K562 (cell line): ENCODE results near the gene DENND10. TPM values are rescaled to one million over a fixed set of nuclear protein-coding genes. Genes with fewer than 3 reads are reported as not detected.

Experiments used
- BRD9 ChIP-seq: fragments of 450-650 bp; IDR thresholded peaks from 2 replicates; pipeline ENCODE4 v1.6.1; 2018; ENCODE audit warnings: low read depth; ENCODE audit not compliant: partially characterized antibody
- CTBP1 ChIP-seq: fragments of 450-650 bp; IDR thresholded peaks from 2 replicates; pipeline ENCODE4 v1.6.1; 2016; ENCODE audit warnings: borderline replicate concordance
- HCFC1 ChIP-seq: IDR thresholded peaks from 2 replicates; pipeline ENCODE4 v1.6.1; 2012; ENCODE audit warnings: low read depth, low read length, improper control_type of control experiment
- HDGF ChIP-seq: fragments of 450-650 bp; IDR thresholded peaks from 2 replicates; pipeline ENCODE4 v1.6.1; 2016
- HEY1 ChIP-seq: fragments of 250-450 bp; sonication (Bioruptor Pico); IDR thresholded peaks from 2 replicates; pipeline ENCODE4 v1.5.0; 2020; ENCODE audit warnings: mild to moderate bottlenecking, moderate library complexity, borderline replicate concordance
- HOXB6 ChIP-seq: fragments of 250-450 bp; sonication (Bioruptor Pico); IDR thresholded peaks from 2 replicates; pipeline ENCODE4 v1.5.1; 2022; ENCODE audit warnings: mild to moderate bottlenecking, borderline replicate concordance
- KDM4B ChIP-seq, 2 experiments: fragments of 450-650 bp in 1 of 2; sonication (generic) in 1 of 2; IDR thresholded peaks; 2 replicates each; pipeline ENCODE4 v1.6.1; 2016 to 2017; ENCODE audit warnings: borderline replicate concordance in 2 of 2, antibody characterized with exemption in 1 of 2, low read depth in 1 of 2, mild to moderate bottlenecking in 1 of 2
- MBD1 ChIP-seq: fragments of 250-450 bp; sonication (Bioruptor Pico); IDR thresholded peaks from 2 replicates; pipeline ENCODE4 v1.8.0; 2022; ENCODE audit warnings: inconsistent platforms
- NR2F6 ChIP-seq: fragments of 450-650 bp; formaldehyde crosslinking; IDR thresholded peaks from 2 replicates; pipeline ENCODE4 v1.4.0; 2020; ENCODE audit warnings: mild to moderate bottlenecking
- POLR3G ChIP-seq: IDR thresholded peaks from 2 replicates; pipeline ENCODE4 v1.6.1; 2011; ENCODE audit not compliant: insufficient read length, insufficient replicate concordance; ENCODE audit errors: extremely low read depth
- SMAD3 ChIP-seq: fragments of 450-650 bp; formaldehyde crosslinking; conservative IDR thresholded peaks from 2 replicates; pipeline ENCODE4 v1.4.0; 2020; ENCODE audit warnings: mild to moderate bottlenecking
- SMAD4 ChIP-seq: fragments of 250-450 bp; sonication (Bioruptor Pico); conservative IDR thresholded peaks from 2 replicates; pipeline ENCODE4 v1.8.0; 2021; ENCODE audit warnings: inconsistent platforms, mild to moderate bottlenecking, moderate library complexity
- TBP ChIP-seq: optimal IDR thresholded peaks from 2 replicates; pipeline ENCODE3; 2011; ENCODE audit warnings: low read depth, low read length, improper control_type of control experiment
- TCF3 ChIP-seq: sonication (generic); formaldehyde crosslinking; IDR thresholded peaks from 2 replicates; pipeline ENCODE4 v1.4.0; 2020; ENCODE audit warnings: mild to moderate bottlenecking, missing genetic modification reagents
- ZBTB17 ChIP-seq: fragments of 450-650 bp; formaldehyde crosslinking; IDR thresholded peaks from 2 replicates; pipeline ENCODE4 v1.4.0; 2020; ENCODE audit warnings: mild to moderate bottlenecking
- ZNF134 ChIP-seq: fragments of 250-450 bp; sonication (Bioruptor Pico); conservative IDR thresholded peaks from 2 replicates; pipeline ENCODE4 v1.4.0; 2020
- ZNF224 ChIP-seq: sonication (generic); formaldehyde crosslinking; IDR thresholded peaks from 2 replicates; pipeline ENCODE4 v1.8.0; 2022; ENCODE audit warnings: mild to moderate bottlenecking, missing genetic modification reagents
- ZNF586 ChIP-seq: fragments of 450-650 bp; formaldehyde crosslinking; conservative IDR thresholded peaks from 2 replicates; pipeline ENCODE4 v1.4.0; 2020; ENCODE audit warnings: mild to moderate bottlenecking, moderate library complexity
- ZNF707 ChIP-seq: fragments of 250-450 bp; sonication (Bioruptor Pico); conservative IDR thresholded peaks from 2 replicates; pipeline ENCODE4 v1.8.0; 2022; ENCODE audit warnings: inconsistent platforms, mild to moderate bottlenecking, moderate library complexity
- polyA plus RNA-seq, 8 experiments: library from polyadenylated mRNA; depleted of rRNA in 4 of 8; stranded (reverse) in 5 of 8; unstranded in 3 of 8; fragments of >200 nt; fragmentation: Nextera tagmentation in 2 of 8; fragmentation: Illumina TruSeq in 1 of 8; extraction: Ambion mirVana in 2 of 8; extraction: Trizol in 1 of 8; gene quantifications; 2 replicates each; pipeline versions ENCODE4 v1.2.1 to v1.2.3, GENCODE V29; 2011 to 2014; ENCODE audit warnings: inconsistent platforms in 1 of 8, missing spikeins in 1 of 8
- total RNA-seq, 7 experiments: library from RNA; depleted of rRNA in 6 of 7; stranded (reverse); fragments of >200 nt in 6 of 7; fragmentation: Illumina TruSeq in 2 of 7; extraction: Trizol in 2 of 7; gene quantifications; 2 replicates each; pipeline versions ENCODE4 v1.2.1 to v1.2.3, GENCODE V29; 2011 to 2021; ENCODE audit warnings: low replicate concordance in 1 of 7
- TF ChIP-seq, protein P1 (sequence below): fragments of 450-650 bp; formaldehyde crosslinking; IDR thresholded peaks from 2 replicates; pipeline ENCODE4 v1.4.0; 2020; ENCODE audit warnings: mild to moderate bottlenecking
- TF ChIP-seq, protein P2 (sequence below): fragments of 200-400 bp; formaldehyde crosslinking; IDR thresholded peaks from 2 replicates; pipeline ENCODE4 v1.6.1; 2017; ENCODE audit warnings: mild to moderate bottlenecking, low read depth, low read length, moderate library complexity
- TF ChIP-seq, protein P3 (sequence below): fragments of 200-800 bp; sonication (Bioruptor generic); IDR thresholded peaks from 2 replicates; pipeline ENCODE4 v1.6.1; 2017; ENCODE audit warnings: missing genetic modification characterization, missing compliant biosample characterization

DENND10 gene
- total and polyA plus RNA-seq, 9 of the 15 experiments (the other 6 are each of a cell fraction or from before 2014, with no cell fraction given): 9.4 to 20.0 (median 12.5) TPM

GRCh38 chr10:119080521-119081259 is 23.2 kb upstream of the DENND10 start, which contains the start of gene EIF3A (continued):
- TF ChIP-seq, protein P1, sequence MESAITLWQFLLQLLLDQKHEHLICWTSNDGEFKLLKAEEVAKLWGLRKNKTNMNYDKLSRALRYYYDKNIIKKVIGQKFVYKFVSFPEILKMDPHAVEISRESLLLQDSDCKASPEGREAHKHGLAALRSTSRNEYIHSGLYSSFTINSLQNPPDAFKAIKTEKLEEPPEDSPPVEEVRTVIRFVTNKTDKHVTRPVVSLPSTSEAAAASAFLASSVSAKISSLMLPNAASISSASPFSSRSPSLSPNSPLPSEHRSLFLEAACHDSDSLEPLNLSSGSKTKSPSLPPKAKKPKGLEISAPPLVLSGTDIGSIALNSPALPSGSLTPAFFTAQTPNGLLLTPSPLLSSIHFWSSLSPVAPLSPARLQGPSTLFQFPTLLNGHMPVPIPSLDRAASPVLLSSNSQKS (CRISPR knock-in tag): no peak
- TF ChIP-seq TBP: peak; percentile 92
- no peak for TF ChIP-seq ZBTB17 (CRISPR knock-in tag)
- no peak for TF ChIP-seq ZNF586 (CRISPR knock-in tag)
- no peak for TF ChIP-seq SMAD3 (CRISPR knock-in tag)
- no peak for TF ChIP-seq HEY1 (CRISPR knock-in tag)
- TF ChIP-seq HCFC1: peak; percentile 30; the same call in 1 of the 2 replicates
- no peak for TF ChIP-seq ZNF224 (CRISPR knock-in tag)
- TF ChIP-seq HOXB6 (CRISPR knock-in tag): no peak
- TF ChIP-seq ZNF707: no peak
- no peak for TF ChIP-seq HDGF
- TF ChIP-seq, protein P2, sequence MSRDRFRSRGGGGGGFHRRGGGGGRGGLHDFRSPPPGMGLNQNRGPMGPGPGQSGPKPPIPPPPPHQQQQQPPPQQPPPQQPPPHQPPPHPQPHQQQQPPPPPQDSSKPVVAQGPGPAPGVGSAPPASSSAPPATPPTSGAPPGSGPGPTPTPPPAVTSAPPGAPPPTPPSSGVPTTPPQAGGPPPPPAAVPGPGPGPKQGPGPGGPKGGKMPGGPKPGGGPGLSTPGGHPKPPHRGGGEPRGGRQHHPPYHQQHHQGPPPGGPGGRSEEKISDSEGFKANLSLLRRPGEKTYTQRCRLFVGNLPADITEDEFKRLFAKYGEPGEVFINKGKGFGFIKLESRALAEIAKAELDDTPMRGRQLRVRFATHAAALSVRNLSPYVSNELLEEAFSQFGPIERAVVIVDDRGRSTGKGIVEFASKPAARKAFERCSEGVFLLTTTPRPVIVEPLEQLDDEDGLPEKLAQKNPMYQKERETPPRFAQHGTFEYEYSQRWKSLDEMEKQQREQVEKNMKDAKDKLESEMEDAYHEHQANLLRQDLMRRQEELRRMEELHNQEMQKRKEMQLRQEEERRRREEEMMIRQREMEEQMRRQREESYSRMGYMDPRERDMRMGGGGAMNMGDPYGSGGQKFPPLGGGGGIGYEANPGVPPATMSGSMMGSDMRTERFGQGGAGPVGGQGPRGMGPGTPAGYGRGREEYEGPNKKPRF: no peak
- TF ChIP-seq CTBP1: peak; percentile 36
- peak; percentile 45; the same call in 1 of the 2 replicates for TF ChIP-seq SMAD4 (CRISPR knock-in tag)
- TF ChIP-seq MBD1 (CRISPR knock-in tag): no peak
- no peak for TF ChIP-seq BRD9
- no peak for TF ChIP-seq ZNF134 (CRISPR knock-in tag)
- TF ChIP-seq KDM4B (IDR thresholded peaks at IDR 0.05; ENCODE audit: borderline replicate concordance in 2 of 2, low read depth in 1 of 2): no peak
- no peak for TF ChIP-seq POLR3G
- TF ChIP-seq, protein P3, sequence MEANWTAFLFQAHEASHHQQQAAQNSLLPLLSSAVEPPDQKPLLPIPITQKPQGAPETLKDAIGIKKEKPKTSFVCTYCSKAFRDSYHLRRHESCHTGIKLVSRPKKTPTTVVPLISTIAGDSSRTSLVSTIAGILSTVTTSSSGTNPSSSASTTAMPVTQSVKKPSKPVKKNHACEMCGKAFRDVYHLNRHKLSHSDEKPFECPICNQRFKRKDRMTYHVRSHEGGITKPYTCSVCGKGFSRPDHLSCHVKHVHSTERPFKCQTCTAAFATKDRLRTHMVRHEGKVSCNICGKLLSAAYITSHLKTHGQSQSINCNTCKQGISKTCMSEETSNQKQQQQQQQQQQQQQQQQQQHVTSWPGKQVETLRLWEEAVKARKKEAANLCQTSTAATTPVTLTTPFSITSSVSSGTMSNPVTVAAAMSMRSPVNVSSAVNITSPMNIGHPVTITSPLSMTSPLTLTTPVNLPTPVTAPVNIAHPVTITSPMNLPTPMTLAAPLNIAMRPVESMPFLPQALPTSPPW (CRISPR knock-in tag): 0 out of 2 replicates have a peak, but pooled peaks have one; percentile 11
- TF ChIP-seq TCF3: no peak
- no peak for TF ChIP-seq NR2F6
